ENCODE results near the gene ASXL1. TPM values are rescaled to one million over a fixed set of nuclear protein-coding genes. Genes with fewer than 3 reads are reported as not detected.

Gene ASXL1
- total RNA-seq, 2 experiments from 2014 or later, result 113 to 118 TPM

- ChIA-PET POLR2A (interaction anchor here (1.3 kb wide), 1 partner anchor 12 kb away, joined by 3 read pairs; no protein-coding TSS in a partner anchor), CTCF (no interaction called here)
- no peak overlapping the region for H3K27ac Mint-ChIP-seq
- H3K9me3 Mint-ChIP-seq, result no peaks in the 10 kb centered on the region
- peaks cover 2% of the 10 kb centered on the region for H3K4me1 Mint-ChIP-seq
- no peak for DNase-seq
- no peaks in the 10 kb centered on the region for H3K27me3 Mint-ChIP-seq
- no peak overlapping the region for H3K4me3 Mint-ChIP-seq
- no peaks in the 10 kb centered on the region for H3K36me3 Mint-ChIP-seq (ENCODE audit: low read depth)
Measured at GRCh38 chr20:32467506-32468312, 109.6 kb downstream of the ASXL1 start.

GRCh38 chr20:32468313-32468640, 110.1 kb downstream of the ASXL1 start:
- ChIA-PET POLR2A (no interaction called here), CTCF (no interaction called here)
- no peak for DNase-seq
- H3K36me3 Mint-ChIP-seq (ENCODE audit: low read depth), result no peaks in the 10 kb centered on the region
- H3K4me1 Mint-ChIP-seq, result peaks cover 2% of the 10 kb centered on the region
- H3K9me3 Mint-ChIP-seq, result no peaks in the 10 kb centered on the region
- no peak overlapping the region for H3K4me3 Mint-ChIP-seq
- H3K27me3 Mint-ChIP-seq, result no peaks in the 10 kb centered on the region
- H3K27ac Mint-ChIP-seq, result no peak overlapping the region

GRCh38 chr20:32468860-32469259, 110.7 kb downstream of the ASXL1 start:
- H3K9me3 Mint-ChIP-seq, result no peaks in the 10 kb centered on the region
- no peak overlapping the region for H3K4me3 Mint-ChIP-seq
- peaks cover 2% of the 10 kb centered on the region for H3K4me1 Mint-ChIP-seq
- CTCF ChIA-PET, result no interaction called here
- no peaks in the 10 kb centered on the region for H3K27me3 Mint-ChIP-seq
- POLR2A ChIA-PET, result no interaction called here
- H3K27ac Mint-ChIP-seq, result no peak overlapping the region
- DNase-seq, result no peak
- no peaks in the 10 kb centered on the region for H3K36me3 Mint-ChIP-seq (ENCODE audit: low read depth)

GRCh38 chr20:32470025-32470861, 112.1 kb downstream of the ASXL1 start:
- Mint-ChIP-seq H3K27me3 (no peaks in the 10 kb centered on the region), H3K4me3 (no peak overlapping the region), H3K9me3 (no peaks in the 10 kb centered on the region), H3K4me1 (peaks cover 2% of the 10 kb centered on the region), H3K27ac (no peak overlapping the region), H3K36me3 (ENCODE audit: low read depth) (no peaks in the 10 kb centered on the region)
- POLR2A ChIA-PET, result no interaction called here
- DNase-seq, result peak; percentile 26
- CTCF ChIA-PET, result no interaction called here

- POLR2A ChIA-PET, result no interaction called here
- Mint-ChIP-seq H3K27me3 (no peaks in the 10 kb centered on the region), H3K4me3 (no peak overlapping the region)
Measured at GRCh38 chr20:32470940-32471339, 112.8 kb downstream of the ASXL1 start.

GRCh38 chr20:32472581-32473207, 114.6 kb downstream of the ASXL1 start:
- Mint-ChIP-seq H3K4me3 (no peak overlapping the region), H3K9me3 (no peaks in the 10 kb centered on the region), H3K36me3 (ENCODE audit: low read depth) (no peaks in the 10 kb centered on the region), H3K27ac (no peak overlapping the region), H3K27me3 (no peaks in the 10 kb centered on the region), H3K4me1 (peaks cover 3% of the 10 kb centered on the region)
- CTCF ChIA-PET, result no interaction called here
- POLR2A ChIA-PET, result no interaction called here
- no peak for DNase-seq

More at GRCh38 chr20:32470940-32471339, 112.8 kb downstream of the ASXL1 start:
- CTCF ChIA-PET, result interaction anchor here (1.3 kb wide), 1 partner anchor 11 kb away, joined by 4 read pairs; no protein-coding TSS in a partner anchor
- Mint-ChIP-seq H3K4me1 (peaks cover 2% of the 10 kb centered on the region), H3K36me3 (ENCODE audit: low read depth) (no peaks in the 10 kb centered on the region), H3K27ac (no peak overlapping the region), H3K9me3 (no peaks in the 10 kb centered on the region)
- DNase-seq, result no peak

- no peak overlapping the region for H3K4me3 Mint-ChIP-seq
- no peaks in the 10 kb centered on the region for H3K9me3 Mint-ChIP-seq
- no peaks in the 10 kb centered on the region for H3K27me3 Mint-ChIP-seq
- ChIA-PET CTCF (no interaction called here), POLR2A (no interaction called here)
- no peaks in the 10 kb centered on the region for H3K36me3 Mint-ChIP-seq (ENCODE audit: low read depth)
- peaks cover 3% of the 10 kb centered on the region for H3K4me1 Mint-ChIP-seq
- H3K27ac Mint-ChIP-seq, result no peak overlapping the region
- DNase-seq, result no peak
Measured at GRCh38 chr20:32473231-32474008, 115.3 kb downstream of the ASXL1 start.

- no peaks in the 10 kb centered on the region for H3K27me3 Mint-ChIP-seq
Measured at GRCh38 chr20:32474009-32474716, 116.0 kb downstream of the ASXL1 start.

GRCh38 chr20:32474717-32474966, 116.5 kb downstream of the ASXL1 start:
- Mint-ChIP-seq H3K27ac (no peak overlapping the region), H3K4me1 (peaks cover 3% of the 10 kb centered on the region), H3K4me3 (no peak overlapping the region), H3K27me3 (no peaks in the 10 kb centered on the region), H3K36me3 (ENCODE audit: low read depth) (no peaks in the 10 kb centered on the region), H3K9me3 (no peaks in the 10 kb centered on the region)
- CTCF ChIA-PET, result interaction anchor here (1.3 kb wide), 1 partner anchor 10 kb away, joined by 4 read pairs; no protein-coding TSS in a partner anchor
- no peak for DNase-seq
- POLR2A ChIA-PET, result no interaction called here

More at GRCh38 chr20:32474009-32474716, 116.0 kb downstream of the ASXL1 start:
- no peak for DNase-seq
- no peaks in the 10 kb centered on the region for H3K9me3 Mint-ChIP-seq
- POLR2A ChIA-PET, result no interaction called here
- H3K27ac Mint-ChIP-seq, result no peak overlapping the region
- H3K36me3 Mint-ChIP-seq (ENCODE audit: low read depth), result no peaks in the 10 kb centered on the region
- CTCF ChIA-PET, result interaction anchor here (1.3 kb wide), 1 partner anchor 11 kb away, joined by 4 read pairs; no protein-coding TSS in a partner anchor
- peaks cover 3% of the 10 kb centered on the region for H3K4me1 Mint-ChIP-seq
- no peak overlapping the region for H3K4me3 Mint-ChIP-seq

GRCh38 chr20:32474967-32475811, 117.1 kb downstream of the ASXL1 start:
- H3K27ac Mint-ChIP-seq, result no peak overlapping the region

GRCh38 chr20:32476684-32477593, 118.8 kb downstream of the ASXL1 start:
- Mint-ChIP-seq H3K4me3 (no peak overlapping the region), H3K36me3 (ENCODE audit: low read depth) (no peaks in the 10 kb centered on the region), H3K9me3 (no peaks in the 10 kb centered on the region), H3K27me3 (no peaks in the 10 kb centered on the region), H3K27ac (no peak overlapping the region), H3K4me1 (peaks cover 3% of the 10 kb centered on the region)
- DNase-seq, result no peak
- CTCF ChIA-PET, result interaction anchor here (1.4 kb wide), 1 partner anchor 32 kb away, joined by 3 read pairs; no protein-coding TSS in a partner anchor
- POLR2A ChIA-PET, result no interaction called here

More at GRCh38 chr20:32474967-32475811, 117.1 kb downstream of the ASXL1 start:
- Mint-ChIP-seq H3K4me1 (peaks cover 3% of the 10 kb centered on the region), H3K9me3 (no peaks in the 10 kb centered on the region), H3K36me3 (ENCODE audit: low read depth) (no peaks in the 10 kb centered on the region), H3K27me3 (no peaks in the 10 kb centered on the region), H3K4me3 (no peak overlapping the region)
- ChIA-PET CTCF (interaction anchor here (1.3 kb wide), 1 partner anchor 10 kb away, joined by 4 read pairs; no protein-coding TSS in a partner anchor), POLR2A (no interaction called here)
- DNase-seq, result no peak
